ENCODE measurements around the gene JAKMIP1. TPM values are rescaled to one million over a fixed set of nuclear protein-coding genes. Genes with fewer than 3 reads are reported as not detected.

The JAKMIP1 gene
- polyA plus RNA-seq, result under 1 TPM; 0.13 to 0.31 TPM

DNA sequence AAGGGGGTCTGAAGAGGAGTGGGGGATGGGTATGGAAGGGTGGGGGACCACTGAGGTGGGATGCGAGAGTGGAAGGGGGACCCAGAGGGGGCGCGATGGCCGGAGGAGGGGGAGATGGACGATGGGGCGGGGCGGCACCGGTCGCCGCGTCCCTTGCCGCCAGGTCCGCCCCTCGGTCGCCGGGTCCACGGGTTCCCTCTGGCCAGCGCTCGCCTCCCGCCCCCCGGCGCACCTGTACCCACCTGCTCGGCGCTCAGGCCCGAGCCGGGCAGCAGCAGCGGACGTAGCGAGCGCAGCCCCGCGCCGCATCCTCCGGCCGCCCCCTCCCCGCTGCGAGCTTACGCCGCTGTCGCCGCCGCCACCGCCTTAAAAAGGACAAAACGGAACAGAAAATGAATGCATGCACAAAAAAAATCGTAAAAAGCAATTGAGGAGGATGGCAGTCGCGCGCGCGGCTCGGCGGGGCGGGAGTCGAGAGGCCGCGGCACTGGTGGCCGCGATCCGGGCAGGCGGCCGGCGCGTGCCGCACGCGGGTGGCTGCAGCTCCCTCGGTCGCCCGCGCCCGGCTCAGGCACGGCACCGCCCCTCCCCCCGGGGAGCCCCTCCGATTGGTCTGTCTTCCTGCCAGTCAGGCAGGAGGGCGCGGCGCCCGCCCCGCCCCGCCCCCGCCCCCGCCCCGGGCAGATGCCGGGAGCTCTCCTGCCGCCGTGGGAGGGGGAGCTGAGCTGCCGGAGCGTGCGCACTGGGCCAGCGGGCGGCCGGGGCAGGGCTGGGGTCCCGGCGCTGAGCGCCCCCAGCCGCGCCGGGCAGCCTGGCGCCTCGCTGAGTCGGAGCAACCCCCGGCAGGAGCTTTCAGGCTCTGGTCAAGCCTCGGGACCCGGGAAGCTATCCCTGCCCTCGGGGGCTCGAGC, at the start of gene JAKMIP1:
TSS of gene JAKMIP1 (minus strand) at position 539 of the 911 bp plus-strand sequence. CDS start 87,699 bp downstream, outside the sequence.
- Histone ChIP-seq H3K36me3 (ENCODE audit: control insufficient read depth in 2 of 2, insufficient read depth in 2 of 2, low read length in 1 of 2) (no peaks in the 10 kb centered on the region), H3K4me3 (ENCODE audit: low read depth in 1 of 2, low read length in 2 of 2) (peak within 1 kb of the TSS; percentile 39 to 45), H3K4me1 (ENCODE audit: control insufficient read depth in 2 of 2, insufficient read depth in 2 of 2, low read length in 1 of 2) (peaks cover 11 to 15% of the 10 kb centered on the region in 2 donors), H3K27me3 (ENCODE audit: control insufficient read depth in 1 of 2, insufficient read depth in 2 of 2, low read length in 2 of 2) (peaks cover 0 to 2% of the 10 kb centered on the region in 2 donors), H3K9me3 (ENCODE audit: control insufficient read depth in 2 of 2, insufficient read depth in 1 of 2, low read depth in 1 of 2, low read length in 1 of 2) (peaks cover 3 to 13% of the 10 kb centered on the region in 2 donors), H3K27ac (ENCODE audit: low read depth in 2 of 2, low read length in 1 of 2) (no peak within 1 kb of the TSS)
- WGBS, 2 donors, result 1 to 2% methylated on average over 74 to 106 of the region's 107 CpGs

GRCh38 chr4:6248394-6248793, 48.0 kb upstream of the JAKMIP1 start:
- peaks cover 3% of the 10 kb centered on the region in 2 donors for H3K27me3 ChIP-seq (ENCODE audit: control insufficient read depth in 1 of 2, insufficient read depth in 2 of 2, low read length in 2 of 2)

DNA sequence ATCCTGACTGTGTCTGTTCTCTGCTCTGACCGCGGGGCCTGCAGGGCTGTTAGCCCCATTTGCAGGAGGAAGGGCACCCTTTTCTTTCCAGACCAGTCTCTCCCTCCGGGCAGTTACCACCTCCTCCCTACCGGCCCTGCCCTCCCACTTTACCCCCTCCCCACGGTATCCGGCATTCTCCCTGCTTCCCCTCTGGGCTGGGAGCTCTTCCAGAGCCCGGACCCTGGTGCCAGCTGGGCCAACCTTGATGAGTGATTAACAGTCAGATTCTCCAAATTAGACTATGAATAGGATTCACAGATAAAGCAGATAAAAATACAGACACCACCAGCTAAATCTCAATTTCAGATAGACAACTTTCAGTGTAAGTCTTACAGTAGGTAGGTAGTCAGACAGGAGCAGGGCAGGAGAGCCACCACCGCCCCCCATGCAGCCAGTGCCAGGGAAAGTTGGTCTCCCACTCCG, 45.9 kb upstream of the JAKMIP1 start:
- Histone ChIP-seq H3K36me3 (ENCODE audit: control insufficient read depth in 2 of 2, insufficient read depth in 2 of 2, low read length in 1 of 2) (no peaks in the 10 kb centered on the region), H3K9me3 (ENCODE audit: control insufficient read depth in 2 of 2, insufficient read depth in 1 of 2, low read depth in 1 of 2, low read length in 1 of 2) (peaks cover 12 to 25% of the 10 kb centered on the region in 2 donors), H3K4me1 (ENCODE audit: control insufficient read depth in 2 of 2, insufficient read depth in 2 of 2, low read length in 1 of 2) (no peaks in the 10 kb centered on the region), H3K27me3 (ENCODE audit: control insufficient read depth in 1 of 2, insufficient read depth in 2 of 2, low read length in 2 of 2) (peaks cover 3% of the 10 kb centered on the region in 2 donors), H3K27ac (ENCODE audit: low read depth in 2 of 2, low read length in 1 of 2) (no peak overlapping the region), H3K4me3 (ENCODE audit: low read depth in 1 of 2, low read length in 2 of 2) (no peak overlapping the region)
- 56 to 68% methylated on average over 9 of the region's 9 CpGs for WGBS, 2 donors

More at GRCh38 chr4:6248394-6248793, 48.0 kb upstream of the JAKMIP1 start:
- Histone ChIP-seq H3K4me3 (ENCODE audit: low read depth in 1 of 2, low read length in 2 of 2) (no peak overlapping the region), H3K4me1 (ENCODE audit: control insufficient read depth in 2 of 2, insufficient read depth in 2 of 2, low read length in 1 of 2) (no peaks in the 10 kb centered on the region), H3K9me3 (ENCODE audit: control insufficient read depth in 2 of 2, insufficient read depth in 1 of 2, low read depth in 1 of 2, low read length in 1 of 2) (peaks cover 12 to 25% of the 10 kb centered on the region in 2 donors), H3K36me3 (ENCODE audit: control insufficient read depth in 2 of 2, insufficient read depth in 2 of 2, low read length in 1 of 2) (no peaks in the 10 kb centered on the region), H3K27ac (ENCODE audit: low read depth in 2 of 2, low read length in 1 of 2) (no peak overlapping the region)
- 76 to 78% methylated on average over 10 of the region's 10 CpGs for WGBS, 2 donors

GRCh38 chr4:6245246-6246169, 45.2 kb upstream of the JAKMIP1 start:
- Histone ChIP-seq H3K36me3 (ENCODE audit: control insufficient read depth in 2 of 2, insufficient read depth in 2 of 2, low read length in 1 of 2) (no peaks in the 10 kb centered on the region), H3K27me3 (ENCODE audit: control insufficient read depth in 1 of 2, insufficient read depth in 2 of 2, low read length in 2 of 2) (peaks cover 3% of the 10 kb centered on the region in 2 donors), H3K4me3 (ENCODE audit: low read depth in 1 of 2, low read length in 2 of 2) (peak overlapping the region in 1 of 2 donors; percentile 2), H3K27ac (ENCODE audit: low read depth in 2 of 2, low read length in 1 of 2) (no peak overlapping the region), H3K9me3 (ENCODE audit: control insufficient read depth in 2 of 2, insufficient read depth in 1 of 2, low read depth in 1 of 2, low read length in 1 of 2) (peaks cover 12 to 25% of the 10 kb centered on the region in 2 donors), H3K4me1 (ENCODE audit: control insufficient read depth in 2 of 2, insufficient read depth in 2 of 2, low read length in 1 of 2) (no peaks in the 10 kb centered on the region)
- WGBS, 2 donors, result 22 to 24% methylated on average over 67 of the region's 67 CpGs

DNA sequence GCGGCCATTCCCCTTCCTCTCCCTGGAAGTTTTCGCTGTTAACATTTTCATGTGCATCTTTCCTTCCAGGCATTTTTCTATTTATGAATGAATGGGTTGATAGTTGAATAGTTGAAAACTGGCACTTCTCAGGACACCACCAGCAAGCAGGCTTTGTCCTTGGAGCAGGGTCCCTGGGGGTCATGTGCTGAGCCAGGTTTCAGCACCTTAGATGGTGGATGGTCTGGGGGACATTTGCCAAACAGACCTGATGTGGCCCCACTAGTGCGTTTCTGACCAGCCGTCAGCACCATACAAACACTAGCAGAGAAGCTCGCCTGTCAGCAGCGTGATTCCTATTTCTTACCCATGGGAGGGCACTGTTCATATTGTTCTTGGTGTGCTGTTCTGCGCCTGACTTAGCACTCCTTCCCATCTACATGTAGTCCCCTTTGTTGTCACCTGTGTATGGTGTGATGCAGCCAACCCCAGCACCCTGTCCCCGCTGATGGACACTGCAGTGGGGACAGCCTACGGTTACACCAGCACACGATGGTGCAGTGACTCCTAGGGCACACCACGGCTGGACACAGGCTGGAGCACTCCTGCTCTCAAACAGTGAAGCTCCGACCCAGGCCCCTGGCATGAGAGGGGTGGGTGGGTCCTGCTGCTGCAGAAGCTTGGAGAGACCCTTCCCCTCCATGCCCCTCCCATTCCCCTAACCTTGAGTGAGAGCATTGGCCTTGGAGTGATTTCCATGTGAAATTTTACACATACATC, 42.1 kb upstream of the JAKMIP1 start:
- Histone ChIP-seq H3K27me3 (ENCODE audit: control insufficient read depth in 1 of 2, insufficient read depth in 2 of 2, low read length in 2 of 2) (peaks cover 3% of the 10 kb centered on the region in 2 donors), H3K4me1 (ENCODE audit: control insufficient read depth in 2 of 2, insufficient read depth in 2 of 2, low read length in 1 of 2) (no peaks in the 10 kb centered on the region), H3K9me3 (ENCODE audit: control insufficient read depth in 2 of 2, insufficient read depth in 1 of 2, low read depth in 1 of 2, low read length in 1 of 2) (peaks cover 12 to 25% of the 10 kb centered on the region in 2 donors), H3K4me3 (ENCODE audit: low read depth in 1 of 2, low read length in 2 of 2) (no peak overlapping the region), H3K36me3 (ENCODE audit: control insufficient read depth in 2 of 2, insufficient read depth in 2 of 2, low read length in 1 of 2) (no peaks in the 10 kb centered on the region), H3K27ac (ENCODE audit: low read depth in 2 of 2, low read length in 1 of 2) (no peak overlapping the region)
- 81 to 85% methylated on average over 12 of the region's 12 CpGs for WGBS, 2 donors

DNA sequence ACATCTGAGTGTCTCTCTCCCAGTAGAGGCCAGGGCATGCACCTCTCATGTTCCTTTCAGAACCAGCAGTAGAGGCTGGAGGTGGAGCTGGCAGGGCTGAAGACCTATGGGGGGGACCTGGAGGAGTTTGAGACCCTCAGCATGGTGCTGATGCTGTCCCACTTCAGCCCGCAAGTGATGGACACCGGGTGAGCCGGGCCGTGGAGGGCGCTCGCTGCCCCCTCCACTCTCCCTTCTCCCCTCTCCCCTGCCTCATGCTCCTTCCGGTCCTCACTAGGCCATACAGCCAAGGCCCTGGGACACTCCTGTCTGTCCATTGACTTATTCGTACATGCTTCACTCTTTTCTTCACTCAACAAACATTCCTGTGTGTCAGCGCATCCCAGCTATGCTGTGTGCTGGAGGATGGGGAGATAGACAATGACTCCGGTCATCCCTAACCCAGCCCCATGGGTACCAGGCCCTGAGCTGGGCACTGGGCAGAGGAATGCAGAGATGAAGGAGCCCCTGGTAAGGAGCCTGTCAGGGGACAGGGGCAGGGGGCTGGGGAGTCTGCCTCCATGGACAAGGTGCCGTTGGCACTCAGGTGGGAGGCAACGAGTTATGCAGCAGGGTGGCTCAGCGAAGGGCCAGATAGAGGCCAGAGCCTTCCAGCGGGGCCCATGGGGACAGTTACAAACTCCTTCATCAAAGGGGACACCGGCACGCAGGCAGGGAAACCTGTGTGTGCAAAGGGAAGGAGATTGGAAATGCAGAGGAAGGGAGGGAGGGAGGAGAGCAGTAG, 40.9 kb upstream of the JAKMIP1 start:
- Histone ChIP-seq H3K36me3 (ENCODE audit: control insufficient read depth in 2 of 2, insufficient read depth in 2 of 2, low read length in 1 of 2) (no peaks in the 10 kb centered on the region), H3K4me1 (ENCODE audit: control insufficient read depth in 2 of 2, insufficient read depth in 2 of 2, low read length in 1 of 2) (no peaks in the 10 kb centered on the region), H3K9me3 (ENCODE audit: control insufficient read depth in 2 of 2, insufficient read depth in 1 of 2, low read depth in 1 of 2, low read length in 1 of 2) (peaks cover 12 to 23% of the 10 kb centered on the region in 2 donors), H3K27me3 (ENCODE audit: control insufficient read depth in 1 of 2, insufficient read depth in 2 of 2, low read length in 2 of 2) (peaks cover 3% of the 10 kb centered on the region in 2 donors), H3K27ac (ENCODE audit: low read depth in 2 of 2, low read length in 1 of 2) (no peak overlapping the region), H3K4me3 (ENCODE audit: low read depth in 1 of 2, low read length in 2 of 2) (no peak overlapping the region)
- 85 to 87% methylated on average over 14 to 16 of the region's 16 CpGs for WGBS, 2 donors

GRCh38 chr4:6239968-6240367, 39.6 kb upstream of the JAKMIP1 start:
- H3K4me3 ChIP-seq (ENCODE audit: low read depth in 1 of 2, low read length in 2 of 2), result no peak overlapping the region
- H3K9me3 ChIP-seq (ENCODE audit: control insufficient read depth in 2 of 2, insufficient read depth in 1 of 2, low read depth in 1 of 2, low read length in 1 of 2), result peaks cover 7 to 13% of the 10 kb centered on the region in 2 donors
- no peaks in the 10 kb centered on the region for H3K4me1 ChIP-seq (ENCODE audit: control insufficient read depth in 2 of 2, insufficient read depth in 2 of 2, low read length in 1 of 2)
- no peak overlapping the region for H3K27ac ChIP-seq (ENCODE audit: low read depth in 2 of 2, low read length in 1 of 2)
- 78 to 83% methylated on average over 11 of the region's 11 CpGs for WGBS, 2 donors
- no peaks in the 10 kb centered on the region for H3K36me3 ChIP-seq (ENCODE audit: control insufficient read depth in 2 of 2, insufficient read depth in 2 of 2, low read length in 1 of 2)
- H3K27me3 ChIP-seq (ENCODE audit: control insufficient read depth in 1 of 2, insufficient read depth in 2 of 2, low read length in 2 of 2), result peaks cover 0 to 3% of the 10 kb centered on the region in 2 donors

GRCh38 chr4:6239486-6239885, 39.1 kb upstream of the JAKMIP1 start:
- Histone ChIP-seq H3K4me3 (ENCODE audit: low read depth in 1 of 2, low read length in 2 of 2) (no peak overlapping the region), H3K27ac (ENCODE audit: low read depth in 2 of 2, low read length in 1 of 2) (no peak overlapping the region), H3K4me1 (ENCODE audit: control insufficient read depth in 2 of 2, insufficient read depth in 2 of 2, low read length in 1 of 2) (no peaks in the 10 kb centered on the region), H3K27me3 (ENCODE audit: control insufficient read depth in 1 of 2, insufficient read depth in 2 of 2, low read length in 2 of 2) (peaks cover 0 to under 1% of the 10 kb centered on the region in 2 donors), H3K36me3 (ENCODE audit: control insufficient read depth in 2 of 2, insufficient read depth in 2 of 2, low read length in 1 of 2) (no peaks in the 10 kb centered on the region), H3K9me3 (ENCODE audit: control insufficient read depth in 2 of 2, insufficient read depth in 1 of 2, low read depth in 1 of 2, low read length in 1 of 2) (peaks cover 7 to 10% of the 10 kb centered on the region in 2 donors)
- WGBS, 2 donors, result 70 to 75% methylated on average over 8 of the region's 8 CpGs
